PC-3 (cell line): ENCODE measurements around the gene PML. TPM values are rescaled to one million over a fixed set of nuclear protein-coding genes. Genes with fewer than 3 reads are reported as not detected.
"Not testable (repeated sequence)": the region's sequence is repeated elsewhere in the genome, so short reads cannot be mapped to it uniquely, and the experiment has no call there.

Experiments
- ATAC-seq: fragments of 200-7000 bp; cut with Tn5 transposase; 2 replicates; pipeline ENCODE4 v1.9.1; 2020; ENCODE audit warnings: mild to moderate bottlenecking, moderate library complexity
- BruUV-seq: library from RNA; stranded (reverse); fragments of 400-500 nt; replicated peaks from 2 replicates; lab custom pipeline; 2021; lab: Mats Ljungman, UMichigan
- CTCF ChIA-PET: fragments of 300-600 bp; sonication (Branson Sonifier 250); formaldehyde crosslinking; loops from one replicate; lab custom pipeline; 2022; ENCODE audit warnings: antibody characterized with exemption; lab: Charles Lee
- POLR2A ChIA-PET: fragments of 300-600 bp; sonication (Branson Sonifier 250); formaldehyde crosslinking; loops from one replicate; lab custom pipeline; 2022; ENCODE audit warnings: antibody characterized with exemption; ENCODE audit not compliant: unreplicated experiment; lab: Charles Lee
- DNase-seq: peaks from one replicate; pipeline ENCODE4 v3.0.0-alpha.2; 2015
- H2AFZ ChIP-seq: fragments of 300-600 bp; sonication (generic); 2 replicates; pipeline ENCODE4 v1.6.0; 2016; ENCODE audit warnings: antibody characterized with exemption, low read length
- H3F3A ChIP-seq: fragments of 300-600 bp; sonication (generic); one replicate; pipeline ENCODE4 v1.6.0; 2017; ENCODE audit warnings: antibody characterized with exemption, low read length, control low read depth, mild to moderate bottlenecking; ENCODE audit not compliant: unreplicated experiment
- H3K27ac ChIP-seq: fragments of 300-600 bp; sonication (generic); 2 replicates; pipeline ENCODE4 v1.5.1; 2016; ENCODE audit warnings: mild to moderate bottlenecking, low read length
- H3K27me3 ChIP-seq: fragments of 300-600 bp; sonication (generic); 2 replicates; pipeline ENCODE4 v1.6.1; 2016; ENCODE audit warnings: low read length, mixed read lengths
- H3K36me3 ChIP-seq: fragments of 300-600 bp; sonication (generic); 2 replicates; pipeline ENCODE4 v1.6.1; 2016; ENCODE audit warnings: low read depth, mixed run types, low read length, mixed read lengths
- H3K4me1 ChIP-seq: fragments of 300-600 bp; sonication (generic); 2 replicates; pipeline ENCODE4 v1.5.1; 2016; ENCODE audit warnings: low read length; ENCODE audit not compliant: insufficient read depth
- H3K4me2 ChIP-seq: fragments of 300-600 bp; sonication (generic); 2 replicates; pipeline ENCODE4 v1.6.0; 2016; ENCODE audit warnings: low read length
- H3K4me3 ChIP-seq: fragments of 300-600 bp; sonication (generic); 2 replicates; pipeline ENCODE4 v1.5.1; 2016; ENCODE audit warnings: mild to moderate bottlenecking, low read length, mixed read lengths
- H3K79me2 ChIP-seq: fragments of 300-600 bp; sonication (generic); 2 replicates; pipeline ENCODE4 v1.6.1; 2017; ENCODE audit warnings: low read length, mixed read lengths
- H3K9ac ChIP-seq: fragments of 300-600 bp; sonication (generic); 2 replicates; pipeline ENCODE4 v1.6.0; 2016; ENCODE audit warnings: mild to moderate bottlenecking, low read length
- H3K9me2 ChIP-seq: fragments of 300-600 bp; sonication (generic); replicated peaks from 2 replicates; pipeline ENCODE4 v1.6.1; 2016; ENCODE audit warnings: mixed run types, low read length, mixed read lengths
- H3K9me3 ChIP-seq: fragments of 300-600 bp; sonication (generic); 2 replicates; pipeline ENCODE4 v1.6.1; 2016; ENCODE audit warnings: low read length, mixed read lengths
- H4K20me1 ChIP-seq: fragments of 300-600 bp; sonication (generic); 2 replicates; pipeline ENCODE4 v1.6.1; 2016; ENCODE audit warnings: low read length, mixed read lengths
- EZH2 ChIP-seq: fragments of 300-600 bp; sonication (generic); IDR thresholded peaks from one replicate; pipeline ENCODE4 v1.6.1; 2017; ENCODE audit warnings: antibody characterized with exemption, mild to moderate bottlenecking, low read length; ENCODE audit not compliant: unreplicated experiment
- EZH2phosphoT487 ChIP-seq: fragments of 300-600 bp; sonication (generic); IDR thresholded peaks from 2 replicates; pipeline ENCODE4 v1.6.1; 2018; ENCODE audit warnings: mild to moderate bottlenecking, antibody characterized with exemption, low read length, borderline replicate concordance
- intact Hi-C: fragments of 100-400 bp; cut with micrococcal nuclease; formaldehyde crosslinking; loops from 2 replicates; pipeline ENCODE4 v1.9.0; 2023
- total RNA-seq: library from RNA; depleted of rRNA; stranded (reverse); fragments of >200 nt; gene quantifications from 2 replicates; pipeline ENCODE4 v1.2.3, GENCODE V29; 2014
- TF ChIP-seq, protein P1 (sequence below): fragments of 300-600 bp; sonication (generic); conservative IDR thresholded peaks from 2 replicates; pipeline ENCODE4 v1.5.1; 2017; ENCODE audit warnings: antibody characterized with exemption, low read depth, mild to moderate bottlenecking, low read length

Gene PML
- total RNA-seq, 1 experiment from 2014 or later = 18.7 TPM

DNA sequence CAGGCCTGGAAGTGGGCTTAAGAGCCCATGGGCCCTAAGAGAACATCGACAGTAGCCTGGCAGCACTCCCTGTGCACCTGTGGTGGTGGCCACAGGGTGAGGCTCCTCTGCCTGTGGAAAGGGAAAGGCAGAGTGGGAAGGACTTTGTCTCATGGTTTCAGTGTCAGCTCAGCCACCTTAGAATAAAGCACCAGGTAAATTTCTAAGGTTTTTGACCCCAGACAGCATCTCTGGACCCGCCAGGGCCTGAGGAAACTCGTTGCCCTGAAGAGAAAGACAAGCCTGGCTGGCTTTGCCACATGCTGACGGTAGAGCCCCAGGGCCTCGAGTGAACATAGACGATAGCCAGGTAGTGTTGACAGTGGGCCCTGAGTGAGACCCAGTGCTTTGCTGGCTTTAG, 65.7 kb downstream of the PML start:
- no peaks in the 10 kb centered on the region for H4K20me1 ChIP-seq
- no peaks in the 10 kb centered on the region for H3K36me3 ChIP-seq
- DNase-seq = no peak
- POLR2A ChIA-PET = no interaction called here
- no peaks in the 10 kb centered on the region for H3F3A ChIP-seq
- no peak overlapping the region for H2AFZ ChIP-seq
- H3K79me2 ChIP-seq = no peaks in the 10 kb centered on the region
- ATAC-seq = no peak
- no peak overlapping the region for H3K4me3 ChIP-seq
- no peaks in the 10 kb centered on the region for H3K9me2 ChIP-seq
- H3K9ac ChIP-seq = no peak overlapping the region
- H3K4me2 ChIP-seq = no peak overlapping the region
- no peaks in the 10 kb centered on the region for H3K9me3 ChIP-seq
- H3K4me1 ChIP-seq = no peaks in the 10 kb centered on the region
- no peak overlapping the region for H3K27ac ChIP-seq
- no peaks in the 10 kb centered on the region for H3K27me3 ChIP-seq
- no TSS peak for BruUV-seq
- CTCF ChIA-PET = no interaction called here
- intact Hi-C loops = no loop called here
- TF ChIP-seq, protein P1, sequence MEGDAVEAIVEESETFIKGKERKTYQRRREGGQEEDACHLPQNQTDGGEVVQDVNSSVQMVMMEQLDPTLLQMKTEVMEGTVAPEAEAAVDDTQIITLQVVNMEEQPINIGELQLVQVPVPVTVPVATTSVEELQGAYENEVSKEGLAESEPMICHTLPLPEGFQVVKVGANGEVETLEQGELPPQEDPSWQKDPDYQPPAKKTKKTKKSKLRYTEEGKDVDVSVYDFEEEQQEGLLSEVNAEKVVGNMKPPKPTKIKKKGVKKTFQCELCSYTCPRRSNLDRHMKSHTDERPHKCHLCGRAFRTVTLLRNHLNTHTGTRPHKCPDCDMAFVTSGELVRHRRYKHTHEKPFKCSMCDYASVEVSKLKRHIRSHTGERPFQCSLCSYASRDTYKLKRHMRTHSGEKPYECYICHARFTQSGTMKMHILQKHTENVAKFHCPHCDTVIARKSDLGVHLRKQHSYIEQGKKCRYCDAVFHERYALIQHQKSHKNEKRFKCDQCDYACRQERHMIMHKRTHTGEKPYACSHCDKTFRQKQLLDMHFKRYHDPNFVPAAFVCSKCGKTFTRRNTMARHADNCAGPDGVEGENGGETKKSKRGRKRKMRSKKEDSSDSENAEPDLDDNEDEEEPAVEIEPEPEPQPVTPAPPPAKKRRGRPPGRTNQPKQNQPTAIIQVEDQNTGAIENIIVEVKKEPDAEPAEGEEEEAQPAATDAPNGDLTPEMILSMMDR = no peak
- no peak for TF ChIP-seq EZH2
- no peak for TF ChIP-seq EZH2phosphoT487

DNA sequence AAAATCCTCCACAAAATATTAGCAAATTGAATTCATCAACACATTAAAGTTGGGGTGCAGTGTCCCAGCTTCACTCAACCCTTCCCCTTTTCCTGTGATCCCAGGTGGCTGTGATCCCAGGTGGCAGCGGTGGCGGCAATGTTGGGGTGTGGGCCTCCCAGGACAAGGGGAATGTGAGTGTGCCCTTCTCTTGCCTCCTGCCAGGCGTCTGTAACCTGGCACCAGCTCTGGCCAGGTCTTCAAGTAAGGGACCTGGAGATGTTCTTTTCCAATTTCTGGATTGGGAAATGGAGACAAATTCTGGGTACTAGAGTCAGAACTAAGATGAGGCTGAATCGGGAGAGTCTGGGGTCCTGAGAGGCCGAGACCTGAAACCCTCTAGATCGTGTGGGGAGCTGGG, 67.7 kb downstream of the PML start:
- no peaks in the 10 kb centered on the region for H4K20me1 ChIP-seq
- no peak overlapping the region for H3K27ac ChIP-seq
- ATAC-seq = no peak
- BruUV-seq = no TSS peak
- DNase-seq = no peak
- no peak overlapping the region for H3K4me3 ChIP-seq
- intact Hi-C loops = no loop called here
- no peak overlapping the region for H3K4me2 ChIP-seq
- ChIA-PET CTCF (no interaction called here), POLR2A (no interaction called here)
- no peaks in the 10 kb centered on the region for H3K4me1 ChIP-seq
- TF ChIP-seq, protein P1 = no peak
- TF ChIP-seq EZH2phosphoT487 (no peak), EZH2 (no peak)
- no peaks in the 10 kb centered on the region for H3K79me2 ChIP-seq
- H3K9ac ChIP-seq = no peak overlapping the region
- no peak overlapping the region for H2AFZ ChIP-seq
- no peaks in the 10 kb centered on the region for H3K27me3 ChIP-seq
- no peaks in the 10 kb centered on the region for H3F3A ChIP-seq
- H3K36me3 ChIP-seq = no peaks in the 10 kb centered on the region
- no peaks in the 10 kb centered on the region for H3K9me3 ChIP-seq
- no peaks in the 10 kb centered on the region for H3K9me2 ChIP-seq

DNA sequence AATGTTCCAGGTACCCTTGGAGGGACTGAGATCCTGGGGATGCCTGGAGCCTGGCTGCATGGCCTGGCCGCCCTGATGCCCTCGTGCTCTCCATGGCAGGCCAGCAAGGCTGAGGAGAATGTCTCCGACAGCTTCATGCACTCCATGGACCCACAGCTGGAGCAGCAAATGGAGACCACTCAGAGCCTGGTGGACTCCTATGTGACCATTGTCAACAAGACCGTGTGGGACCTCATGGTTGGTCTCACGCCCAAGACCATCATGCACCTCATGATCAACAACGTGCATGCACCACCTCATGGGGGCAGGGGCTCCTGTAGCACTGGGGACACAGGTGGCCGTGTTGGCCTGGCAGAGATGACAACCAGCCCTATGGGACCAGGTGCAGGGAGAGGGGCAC, 68.2 kb downstream of the PML start:
- Histone ChIP-seq H3F3A (no peaks in the 10 kb centered on the region), H3K9me3 (no peaks in the 10 kb centered on the region), H3K4me2 (no peak overlapping the region), H3K79me2 (no peaks in the 10 kb centered on the region), H2AFZ (no peak overlapping the region), H4K20me1 (no peaks in the 10 kb centered on the region), H3K9ac (no peak overlapping the region), H3K9me2 (no peaks in the 10 kb centered on the region), H3K27me3 (no peaks in the 10 kb centered on the region), H3K36me3 (no peaks in the 10 kb centered on the region), H3K4me1 (no peaks in the 10 kb centered on the region), H3K4me3 (no peak overlapping the region), H3K27ac (no peak overlapping the region)
- BruUV-seq = no TSS peak
- no peak for ATAC-seq
- POLR2A ChIA-PET = no interaction called here
- DNase-seq = no peak
- TF ChIP-seq, protein P1 = no peak
- TF ChIP-seq EZH2phosphoT487 (no peak), EZH2 (no peak)
- intact Hi-C loops = no loop called here
- CTCF ChIA-PET = no interaction called here

DNA sequence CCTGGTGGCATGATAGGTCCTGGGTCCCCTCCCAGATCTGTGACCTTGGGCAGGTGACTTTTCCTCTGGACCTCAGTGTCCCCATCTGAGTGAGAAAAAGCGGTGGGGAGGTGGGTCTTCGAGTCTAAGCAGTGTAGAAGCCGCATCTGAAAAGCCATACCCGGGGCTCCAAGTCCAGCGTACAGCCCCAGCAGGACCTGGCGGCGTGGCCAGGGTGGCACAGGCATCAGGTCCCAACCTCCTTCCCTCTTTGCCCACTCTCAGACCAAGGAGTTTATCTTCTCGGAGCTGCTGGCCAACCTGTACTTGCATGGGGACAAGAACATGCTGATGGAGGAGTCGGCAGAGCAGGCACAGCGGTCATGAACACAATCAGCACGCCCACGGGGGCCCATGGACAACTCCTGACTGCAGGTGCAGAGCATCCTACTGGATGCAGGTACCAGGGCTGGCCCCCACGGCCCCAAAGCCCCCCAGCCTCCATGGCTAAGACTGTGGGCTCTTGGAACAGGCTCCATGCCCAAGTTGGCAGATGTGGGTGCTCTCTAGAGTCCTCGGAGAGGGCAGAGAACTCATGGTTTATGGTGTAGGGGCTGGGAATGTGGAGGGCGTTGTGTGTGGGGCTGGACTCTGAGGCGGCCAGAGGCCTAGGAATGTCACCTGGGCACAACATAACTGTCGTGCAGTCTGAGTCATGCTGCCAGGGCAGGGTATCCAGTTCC, 69.1 kb downstream of the PML start:
- CTCF ChIA-PET, H3K36me3 ChIP-seq, H3K9me3 ChIP-seq, H3K9me2 ChIP-seq, ATAC-seq, DNase-seq, H3K4me3 ChIP-seq, H3K4me1 ChIP-seq, BruUV-seq, H3K27ac ChIP-seq, H4K20me1 ChIP-seq, POLR2A ChIA-PET, H3K79me2 ChIP-seq, H2AFZ ChIP-seq, H3K9ac ChIP-seq, H3K27me3 ChIP-seq, H3F3A ChIP-seq, H3K4me2 ChIP-seq, intact Hi-C loops: not testable (repeated sequence)
